Fibroblast of villous mesenchyme (primary cell): ENCODE measurements around the gene CRIP3. TPM values are rescaled to one million over a fixed set of nuclear protein-coding genes. Genes with fewer than 3 reads are reported as not detected.

Experiments used
- DNase-seq: peaks from one replicate; pipeline ENCODE4 v3.0.0-alpha.2; 2010; ENCODE audit warnings: low read depth
- H3K4me3 ChIP-seq: 2 replicates; pipeline ENCODE4 v1.5.1; 2011; ENCODE audit warnings: low read depth, mild to moderate bottlenecking, low read length
- CTCF ChIP-seq: IDR thresholded peaks from 2 replicates; pipeline ENCODE4 v1.5.1; 2012; ENCODE audit warnings: low read depth, mild to moderate bottlenecking, low read length; ENCODE audit not compliant: insufficient read depth
- total RNA-seq: library from RNA; depleted of rRNA; stranded (reverse); fragments of >200 nt; gene quantifications from 2 replicates; pipeline ENCODE4 v1.2.3, GENCODE V29; 2012

CRIP3 gene
- total RNA-seq, 1 donor = not detected

- no peak for DNase-seq
- H3K4me3 ChIP-seq = no peak overlapping the region
- no peak for TF ChIP-seq CTCF
Observed at GRCh38 chr6:43262000-43262779, 46.4 kb downstream of the CRIP3 start.

GRCh38 chr6:43261198-43261597 is 47.4 kb downstream of the CRIP3 start:
- H3K4me3 ChIP-seq = no peak overlapping the region
- TF ChIP-seq CTCF = no peak
- no peak for DNase-seq

GRCh38 chr6:43260791-43261190 is 47.8 kb downstream of the CRIP3 start:
- DNase-seq = no peak
- TF ChIP-seq CTCF = no peak
- no peak overlapping the region for H3K4me3 ChIP-seq

- no peak overlapping the region for H3K4me3 ChIP-seq
- no peak for DNase-seq
- no peak for TF ChIP-seq CTCF
Observed at GRCh38 chr6:43258807-43259686, 49.6 kb downstream of the CRIP3 start.

- TF ChIP-seq CTCF = no peak
- DNase-seq = no peak
- H3K4me3 ChIP-seq = no peak overlapping the region
Observed at GRCh38 chr6:43258180-43258579, 50.4 kb downstream of the CRIP3 start.

GRCh38 chr6:43257367-43258145 is 51.1 kb downstream of the CRIP3 start:
- DNase-seq = no peak
- H3K4me3 ChIP-seq = no peak overlapping the region

More at GRCh38 chr6:43257367-43258145, 51.1 kb downstream of the CRIP3 start:
- TF ChIP-seq CTCF = no peak
